ENCODE measurements around the gene TMEM252. TPM values are rescaled to one million over a fixed set of nuclear protein-coding genes. Genes with fewer than 3 reads are reported as not detected.

TMEM252 gene
- total RNA-seq, 1 donor from 2014 or later: not detected

DNA sequence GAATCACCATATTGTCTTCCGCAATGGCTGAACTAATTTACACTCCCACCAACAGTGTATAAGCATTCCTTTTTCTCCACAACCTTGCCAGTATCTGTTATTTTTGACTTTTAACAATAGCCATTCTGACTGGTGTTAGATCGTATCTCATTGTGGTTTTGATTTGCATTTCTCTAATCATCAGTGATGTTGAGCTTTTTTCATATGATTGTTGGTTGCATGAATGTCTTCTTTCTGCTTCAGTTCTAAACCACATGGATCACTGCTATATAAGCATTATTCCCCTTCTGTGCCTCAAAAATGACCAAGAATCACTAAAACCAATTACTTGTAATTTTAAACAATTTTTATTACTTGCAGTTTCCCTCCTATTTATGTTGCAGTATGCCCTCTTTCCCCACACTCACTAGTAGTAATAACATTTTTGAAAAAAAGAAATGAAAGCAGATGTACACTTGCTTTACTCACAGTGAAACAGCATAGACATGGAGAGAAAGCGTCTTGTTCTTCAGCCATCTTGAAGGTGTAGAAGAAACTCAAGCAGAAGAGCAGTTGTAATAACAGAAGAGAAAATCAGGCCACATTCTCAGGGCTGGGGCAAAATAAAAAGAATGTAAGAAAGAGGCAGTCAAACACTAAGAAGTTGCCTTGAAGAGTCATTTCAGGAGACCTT is 4.5 kb upstream of the TMEM252 start:
- no peaks in the 10 kb centered on the region for H3K36me3 Mint-ChIP-seq (ENCODE audit: low read depth, unreplicated experiment)
- no peak for DNase-seq (ENCODE audit: low read depth)

DNA sequence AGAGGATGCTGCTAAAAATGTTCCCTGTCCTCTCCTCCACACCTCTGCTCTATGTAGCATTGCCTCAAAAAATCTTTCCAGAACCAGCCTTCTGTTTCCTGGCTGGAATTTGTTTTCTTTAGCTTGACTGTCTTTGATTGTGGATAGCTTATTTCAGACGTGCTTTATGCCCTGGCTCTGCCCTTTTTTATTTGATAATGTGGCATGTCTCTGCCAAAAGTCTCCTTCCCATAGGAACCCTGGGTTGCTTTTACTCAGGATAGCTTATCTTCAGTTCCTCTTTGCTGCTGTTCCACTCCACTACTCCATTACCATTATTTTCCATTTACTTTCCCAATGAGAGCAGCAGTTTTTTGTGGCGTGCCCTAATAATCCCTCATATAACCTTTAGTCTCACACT is 885 bp upstream of the TMEM252 start:
- no peaks in the 10 kb centered on the region for H3K79me2 ChIP-seq (ENCODE audit: insufficient read depth, low read length)
- no peaks in the 10 kb centered on the region for H4K20me1 ChIP-seq (ENCODE audit: insufficient read depth, low read length)
- no peak overlapping the region for H3K27ac Mint-ChIP-seq (ENCODE audit: unreplicated experiment)
- peaks cover 24% of the 10 kb centered on the region for H3K27me3 Mint-ChIP-seq (ENCODE audit: low read depth, unreplicated experiment)
- no peaks in the 10 kb centered on the region for H3K9me3 ChIP-seq (ENCODE audit: insufficient read depth, low read depth, low read length)
- no peaks in the 10 kb centered on the region for H3K36me3 Mint-ChIP-seq (ENCODE audit: low read depth, unreplicated experiment)
- TF ChIP-seq EZH2 (IDR thresholded peaks at IDR 0.05; ENCODE audit: insufficient read depth, low read length): no peak
- TF ChIP-seq, protein P1, sequence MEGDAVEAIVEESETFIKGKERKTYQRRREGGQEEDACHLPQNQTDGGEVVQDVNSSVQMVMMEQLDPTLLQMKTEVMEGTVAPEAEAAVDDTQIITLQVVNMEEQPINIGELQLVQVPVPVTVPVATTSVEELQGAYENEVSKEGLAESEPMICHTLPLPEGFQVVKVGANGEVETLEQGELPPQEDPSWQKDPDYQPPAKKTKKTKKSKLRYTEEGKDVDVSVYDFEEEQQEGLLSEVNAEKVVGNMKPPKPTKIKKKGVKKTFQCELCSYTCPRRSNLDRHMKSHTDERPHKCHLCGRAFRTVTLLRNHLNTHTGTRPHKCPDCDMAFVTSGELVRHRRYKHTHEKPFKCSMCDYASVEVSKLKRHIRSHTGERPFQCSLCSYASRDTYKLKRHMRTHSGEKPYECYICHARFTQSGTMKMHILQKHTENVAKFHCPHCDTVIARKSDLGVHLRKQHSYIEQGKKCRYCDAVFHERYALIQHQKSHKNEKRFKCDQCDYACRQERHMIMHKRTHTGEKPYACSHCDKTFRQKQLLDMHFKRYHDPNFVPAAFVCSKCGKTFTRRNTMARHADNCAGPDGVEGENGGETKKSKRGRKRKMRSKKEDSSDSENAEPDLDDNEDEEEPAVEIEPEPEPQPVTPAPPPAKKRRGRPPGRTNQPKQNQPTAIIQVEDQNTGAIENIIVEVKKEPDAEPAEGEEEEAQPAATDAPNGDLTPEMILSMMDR (IDR thresholded peaks at IDR 0.05; ENCODE audit: insufficient read depth, low read depth, low read length): no peak
- no peak overlapping the region for H3K4me2 ChIP-seq (ENCODE audit: low read length)
- no peak overlapping the region for H3K9ac ChIP-seq (ENCODE audit: low read length)
- H3K4me3 Mint-ChIP-seq (ENCODE audit: unreplicated experiment): no peak overlapping the region
- no peaks in the 10 kb centered on the region for H3K9me3 Mint-ChIP-seq (ENCODE audit: unreplicated experiment)
- FAIRE-seq (no peak), DNase-seq (ENCODE audit: low read depth) (no peak)
- H3K27me3 ChIP-seq (ENCODE audit: insufficient read depth, low read length): no peaks in the 10 kb centered on the region
- H3K4me1 ChIP-seq (ENCODE audit: insufficient read depth, low read length): no peaks in the 10 kb centered on the region
- no peak overlapping the region for H3K27ac ChIP-seq (ENCODE audit: low read depth, low read length)
- H2AFZ ChIP-seq (ENCODE audit: low read depth, low read length): no peak overlapping the region
- H3K4me1 Mint-ChIP-seq (ENCODE audit: low read depth, unreplicated experiment): peaks cover 6% of the 10 kb centered on the region
- no peak overlapping the region for H3K4me3 ChIP-seq (ENCODE audit: insufficient read depth, low read depth, low read length)
- no peaks in the 10 kb centered on the region for H3K36me3 ChIP-seq (ENCODE audit: insufficient read depth, low read length)

More for the DNA sequence above, 4.5 kb upstream of the TMEM252 start:
- H3K27me3 Mint-ChIP-seq (ENCODE audit: low read depth, unreplicated experiment): peaks cover 23% of the 10 kb centered on the region
- no peaks in the 10 kb centered on the region for H3K4me1 ChIP-seq (ENCODE audit: insufficient read depth, low read length)
- no peaks in the 10 kb centered on the region for H3K36me3 ChIP-seq (ENCODE audit: insufficient read depth, low read length)
- no peaks in the 10 kb centered on the region for H3K9me3 ChIP-seq (ENCODE audit: insufficient read depth, low read depth, low read length)
- no peak overlapping the region for H3K4me3 Mint-ChIP-seq (ENCODE audit: unreplicated experiment)
- no peak overlapping the region for H3K4me3 ChIP-seq (ENCODE audit: insufficient read depth, low read depth, low read length)
- no peak overlapping the region for H2AFZ ChIP-seq (ENCODE audit: low read depth, low read length)
- H3K79me2 ChIP-seq (ENCODE audit: insufficient read depth, low read length): no peaks in the 10 kb centered on the region
- no peak overlapping the region for H3K4me2 ChIP-seq (ENCODE audit: low read length)
- no peak overlapping the region for H3K9ac ChIP-seq (ENCODE audit: low read length)
- H3K27ac ChIP-seq (ENCODE audit: low read depth, low read length): no peak overlapping the region
- H4K20me1 ChIP-seq (ENCODE audit: insufficient read depth, low read length): no peaks in the 10 kb centered on the region
- H3K4me1 Mint-ChIP-seq (ENCODE audit: low read depth, unreplicated experiment): peaks cover 6% of the 10 kb centered on the region
- FAIRE-seq: no peak
- TF ChIP-seq, protein P1 (IDR thresholded peaks at IDR 0.05; ENCODE audit: insufficient read depth, low read depth, low read length): no peak
- TF ChIP-seq EZH2 (IDR thresholded peaks at IDR 0.05; ENCODE audit: insufficient read depth, low read length): no peak
- no peaks in the 10 kb centered on the region for H3K9me3 Mint-ChIP-seq (ENCODE audit: unreplicated experiment)
- H3K27me3 ChIP-seq (ENCODE audit: insufficient read depth, low read length): no peaks in the 10 kb centered on the region
- H3K27ac Mint-ChIP-seq (ENCODE audit: unreplicated experiment): no peak overlapping the region

DNA sequence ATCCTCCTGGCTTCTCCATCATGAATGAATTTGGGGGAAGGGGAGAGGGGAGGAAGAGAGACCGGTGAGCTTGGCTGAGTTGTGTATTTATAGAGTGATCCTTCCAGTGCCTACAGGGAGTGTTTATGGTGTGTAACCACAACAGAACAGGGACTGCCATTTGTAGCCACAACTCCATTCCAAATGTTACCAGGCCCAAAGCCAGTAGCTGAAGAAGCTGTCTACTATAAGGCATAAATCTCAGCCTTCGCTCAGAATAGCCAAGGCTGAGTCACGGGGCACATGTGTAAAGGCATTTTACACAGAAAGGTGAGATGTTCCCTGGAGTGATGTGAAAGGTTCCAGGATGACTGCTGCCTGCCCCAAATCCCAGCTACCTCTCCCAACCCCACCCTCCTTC is 2.5 kb downstream of the TMEM252 start:
- Histone ChIP-seq H3K36me3 (ENCODE audit: insufficient read depth, low read length) (no peaks in the 10 kb centered on the region), H3K9ac (ENCODE audit: low read length) (no peak overlapping the region), H3K4me1 (ENCODE audit: insufficient read depth, low read length) (no peaks in the 10 kb centered on the region), H3K27ac (ENCODE audit: low read depth, low read length) (no peak overlapping the region), H3K4me3 (ENCODE audit: insufficient read depth, low read depth, low read length) (no peak overlapping the region), H3K4me2 (ENCODE audit: low read length) (no peak overlapping the region), H2AFZ (ENCODE audit: low read depth, low read length) (no peak overlapping the region), H3K9me3 (ENCODE audit: insufficient read depth, low read depth, low read length) (no peaks in the 10 kb centered on the region), H4K20me1 (ENCODE audit: insufficient read depth, low read length) (no peaks in the 10 kb centered on the region), H3K79me2 (ENCODE audit: insufficient read depth, low read length) (no peaks in the 10 kb centered on the region), H3K27me3 (ENCODE audit: insufficient read depth, low read length) (no peaks in the 10 kb centered on the region)
- H3K4me1 Mint-ChIP-seq (ENCODE audit: low read depth, unreplicated experiment): peaks cover 6% of the 10 kb centered on the region
- H3K4me3 Mint-ChIP-seq (ENCODE audit: unreplicated experiment): no peak overlapping the region
- TF ChIP-seq, protein P1 (IDR thresholded peaks at IDR 0.05; ENCODE audit: insufficient read depth, low read depth, low read length): no peak
- TF ChIP-seq EZH2 (IDR thresholded peaks at IDR 0.05; ENCODE audit: insufficient read depth, low read length): no peak
- peaks cover 25% of the 10 kb centered on the region for H3K27me3 Mint-ChIP-seq (ENCODE audit: low read depth, unreplicated experiment)
- DNase-seq (ENCODE audit: low read depth) (no peak), FAIRE-seq (no peak)
- H3K9me3 Mint-ChIP-seq (ENCODE audit: unreplicated experiment): no peaks in the 10 kb centered on the region
- H3K36me3 Mint-ChIP-seq (ENCODE audit: low read depth, unreplicated experiment): no peaks in the 10 kb centered on the region
- no peak overlapping the region for H3K27ac Mint-ChIP-seq (ENCODE audit: unreplicated experiment)

Measured in astrocyte (in vitro differentiated cells and primary cell).